Small intestine (tissue), 7 donors: ENCODE measurements around the gene TJP3. TPM values are rescaled to one million over a fixed set of nuclear protein-coding genes. Genes with fewer than 3 reads are reported as not detected.

Experiments
- DNase-seq, 2 donors: peaks; one replicate each; pipeline versions ENCODE4 v3.0.0 to v3.0.0-alpha.2; 2013
- FAIRE-seq: peaks from 2 replicates; lab custom pipeline; 2012; peaks lifted over from hg19 to GRCh38; lab: Jason Lieb, UNC
- H3K27ac ChIP-seq, 3 donors: one replicate each; pipeline ENCODE4 v1.5.1; 2013; ENCODE audit warnings: low read length in 2 of 3, mild to moderate bottlenecking in 2 of 3, control low read depth in 1 of 3, inconsistent platforms in 1 of 3, low read depth in 1 of 3, moderate library complexity in 1 of 3
- H3K27me3 ChIP-seq, 3 donors: one replicate each; pipeline ENCODE4 v1.6.1; 2013; ENCODE audit warnings: low read length in 3 of 3, inconsistent platforms in 1 of 3; ENCODE audit not compliant: control insufficient read depth in 3 of 3, insufficient read depth in 3 of 3
- H3K36me3 ChIP-seq, 3 donors: one replicate each; pipeline ENCODE4 v1.6.1; 2013; ENCODE audit warnings: low read length in 3 of 3, inconsistent platforms in 1 of 3, low read depth in 1 of 3, mild to moderate bottlenecking in 1 of 3, moderate library complexity in 1 of 3; ENCODE audit not compliant: control insufficient read depth in 3 of 3, insufficient read depth in 2 of 3
- H3K4me1 ChIP-seq, 3 donors: one replicate each; pipeline ENCODE4 v1.6.1; 2013; ENCODE audit warnings: low read length in 2 of 3, inconsistent platforms in 1 of 3, low read depth in 1 of 3, mild to moderate bottlenecking in 1 of 3, moderate library complexity in 1 of 3; ENCODE audit not compliant: control insufficient read depth in 3 of 3, insufficient read depth in 2 of 3
- H3K4me3 ChIP-seq, 3 donors: one replicate each; pipeline ENCODE4 v1.5.1; 2013; ENCODE audit warnings: low read length in 3 of 3, control low read depth in 1 of 3, inconsistent platforms in 1 of 3, low read depth in 1 of 3, mild to moderate bottlenecking in 1 of 3, moderate library complexity in 1 of 3
- H3K9me3 ChIP-seq, 2 donors: one replicate each; pipeline ENCODE4 v1.6.1; 2013; ENCODE audit warnings: low read depth in 1 of 2, low read length in 1 of 2; ENCODE audit not compliant: control insufficient read depth in 2 of 2, insufficient read depth in 1 of 2
- WGBS, 3 donors: extraction: QIAGEN DNeasy Blood & Tissue Kit; methylation state at CpG; one replicate each; pipeline ENCODE4 v1.1.7; 2013; 5-methylcytosine and 5-hydroxymethylcytosine counted together
- polyA plus RNA-seq, 4 donors: library from polyadenylated mRNA; stranded (reverse) in 3 of 4; unstranded in 1 of 4; fragments of 200-250 nt in 3 of 4; fragments of 120-200 nt in 1 of 4; gene quantifications; one replicate each; pipeline versions ENCODE4 v1.2.1 to v1.2.3, GENCODE V29; 2013
- donor health status: healthy with polysubstance abuse.
- donor health status: control.
- donor health status: control.
- donor health status: Bipolar disorder and iron deficiency.
- donor health status: healthy.

Gene TJP3
- polyA plus RNA-seq, 4 donors = 74.5 to 385 (median 188) TPM

- FAIRE-seq (no peak), DNase-seq (no peak)
- no peaks in the 10 kb centered on the region for H3K9me3 ChIP-seq
- H3K4me3 ChIP-seq = no peak overlapping the region
- no peak overlapping the region for H3K27ac ChIP-seq
- H3K27me3 ChIP-seq = no peaks in the 10 kb centered on the region
- H3K36me3 ChIP-seq = peaks cover 0 to 30% (median 0%) of the 10 kb centered on the region in 3 donors
- peaks cover 0 to 18% (median 9%) of the 10 kb centered on the region in 3 donors for H3K4me1 ChIP-seq
- WGBS, 3 donors = 82 to 95% (median 93%) methylated on average over 13 of the region's 13 CpGs
These were observed 33.2 kb upstream of the TJP3 start for GRCh38 chr19:3674784-3675543.

GRCh38 chr19:3678188-3678587 lies 30.0 kb upstream of the TJP3 start:
- H3K4me1 ChIP-seq = no peaks in the 10 kb centered on the region
- no peak overlapping the region for H3K4me3 ChIP-seq
- H3K27ac ChIP-seq = no peak overlapping the region
- FAIRE-seq (no peak), DNase-seq (no peak)
- H3K9me3 ChIP-seq = no peaks in the 10 kb centered on the region
- H3K27me3 ChIP-seq = no peaks in the 10 kb centered on the region
- peaks cover 0 to 46% (median 0%) of the 10 kb centered on the region in 3 donors for H3K36me3 ChIP-seq
- 90 to 99% (median 97%) methylated on average over 3 of the region's 3 CpGs for WGBS, 3 donors

GRCh38 chr19:3679138-3679537 lies 29.0 kb upstream of the TJP3 start:
- no peak for FAIRE-seq
- no peaks in the 10 kb centered on the region for H3K27me3 ChIP-seq

GRCh38 chr19:3679581-3679980 lies 28.6 kb upstream of the TJP3 start:
- DNase-seq (no peak), FAIRE-seq (no peak)
- Histone ChIP-seq H3K36me3 (peaks cover 2 to 49% (median 3%) of the 10 kb centered on the region in 3 donors), H3K27ac (no peak overlapping the region), H3K4me3 (no peak overlapping the region), H3K9me3 (peaks cover 0 to 7% of the 10 kb centered on the region in 2 donors), H3K4me1 (no peaks in the 10 kb centered on the region), H3K27me3 (no peaks in the 10 kb centered on the region)
- 94% methylated on average over 13 of the region's 13 CpGs for WGBS, 3 donors

More at GRCh38 chr19:3679138-3679537, 29.0 kb upstream of the TJP3 start:
- WGBS, 3 donors = 89 to 94% (median 92%) methylated on average over 12 of the region's 12 CpGs
- Histone ChIP-seq H3K4me3 (no peak overlapping the region), H3K27ac (no peak overlapping the region), H3K9me3 (peaks cover 0 to 2% of the 10 kb centered on the region in 2 donors), H3K4me1 (no peaks in the 10 kb centered on the region), H3K36me3 (peaks cover 0 to 45% (median 0%) of the 10 kb centered on the region in 3 donors)
- no peak for DNase-seq

GRCh38 chr19:3680939-3681338 lies 27.2 kb upstream of the TJP3 start:
- 93 to 96% (median 94%) methylated on average over 10 to 12 of the region's 12 CpGs for WGBS, 3 donors
- Histone ChIP-seq H3K4me3 (no peak overlapping the region), H3K27ac (no peak overlapping the region), H3K27me3 (no peaks in the 10 kb centered on the region), H3K9me3 (peaks cover 0 to 9% of the 10 kb centered on the region in 2 donors), H3K4me1 (no peaks in the 10 kb centered on the region), H3K36me3 (peaks cover 2 to 45% (median 4%) of the 10 kb centered on the region in 3 donors)
- no peak for DNase-seq
- no peak for FAIRE-seq

- no peak for FAIRE-seq
- H3K27ac ChIP-seq = no peak overlapping the region
- WGBS, 3 donors = 93 to 97% (median 97%) methylated on average over 10 of the region's 10 CpGs
These were observed 25.9 kb upstream of the TJP3 start for GRCh38 chr19:3682286-3682685.

GRCh38 chr19:3682741-3683404 lies 25.3 kb upstream of the TJP3 start:
- no peak for FAIRE-seq
- Histone ChIP-seq H3K9me3 (peaks cover 0 to 9% of the 10 kb centered on the region in 2 donors), H3K36me3 (peaks cover 2 to 42% (median 4%) of the 10 kb centered on the region in 3 donors), H3K27ac (peak overlapping the region in 1 of 3 donors; percentile 62), H3K4me3 (no peak overlapping the region), H3K27me3 (no peaks in the 10 kb centered on the region), H3K4me1 (no peaks in the 10 kb centered on the region)
- DNase-seq = no peak
- WGBS, 3 donors = 81 to 88% (median 87%) methylated on average over 17 of the region's 17 CpGs

More at GRCh38 chr19:3682286-3682685, 25.9 kb upstream of the TJP3 start:
- Histone ChIP-seq H3K4me1 (no peaks in the 10 kb centered on the region), H3K4me3 (no peak overlapping the region), H3K36me3 (peaks cover 2 to 39% (median 4%) of the 10 kb centered on the region in 3 donors), H3K27me3 (no peaks in the 10 kb centered on the region), H3K9me3 (peaks cover 0 to 9% of the 10 kb centered on the region in 2 donors)
- no peak for DNase-seq

- H3K27ac ChIP-seq = peak overlapping the region in 1 of 3 donors; percentile 62
- no peak overlapping the region for H3K4me3 ChIP-seq
- 71 to 92% (median 82%) methylated on average over 20 to 26 of the region's 26 CpGs for WGBS, 3 donors
- H3K9me3 ChIP-seq = peaks cover 0 to 9% of the 10 kb centered on the region in 2 donors
- peaks cover 0 to 6% (median 0%) of the 10 kb centered on the region in 3 donors for H3K4me1 ChIP-seq
- FAIRE-seq (no peak), DNase-seq (no peak)
- peaks cover 2 to 45% (median 4%) of the 10 kb centered on the region in 3 donors for H3K36me3 ChIP-seq
- no peaks in the 10 kb centered on the region for H3K27me3 ChIP-seq
These were observed 24.7 kb upstream of the TJP3 start for GRCh38 chr19:3683405-3684053.
